HG02571 (cell line): ENCODE measurements around the gene ALDH3A1.

ENCODE experiments used
- ATAC-seq: cut with Tn5 transposase; IDR thresholded peaks from one replicate; pipeline ENCODE4 v1.9.1; 2021; ENCODE audit warnings: mild to moderate bottlenecking, moderate library complexity; ENCODE audit not compliant: unreplicated experiment

ALDH3A1 gene

DNA sequence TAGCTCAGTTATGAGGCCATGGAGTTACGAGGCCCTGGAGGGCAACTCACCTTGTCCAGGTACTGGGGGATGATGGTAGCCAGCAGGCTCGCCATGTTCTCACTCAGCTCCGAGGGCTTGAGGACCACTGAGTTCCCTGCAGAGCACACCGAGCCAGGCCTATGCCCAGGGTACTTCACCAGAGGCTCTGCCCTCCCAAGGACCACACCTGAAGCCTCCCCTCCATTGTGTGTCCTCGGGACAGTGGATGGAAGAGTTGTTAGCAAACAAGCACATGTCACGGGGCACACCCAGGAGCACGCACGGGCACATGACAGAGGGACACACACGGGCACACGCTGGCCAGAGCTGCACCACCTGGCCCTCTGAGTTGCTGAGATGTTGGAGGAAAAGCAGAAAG lies 5.6 kb downstream of the ALDH3A1 start:
- no peak for ATAC-seq

DNA sequence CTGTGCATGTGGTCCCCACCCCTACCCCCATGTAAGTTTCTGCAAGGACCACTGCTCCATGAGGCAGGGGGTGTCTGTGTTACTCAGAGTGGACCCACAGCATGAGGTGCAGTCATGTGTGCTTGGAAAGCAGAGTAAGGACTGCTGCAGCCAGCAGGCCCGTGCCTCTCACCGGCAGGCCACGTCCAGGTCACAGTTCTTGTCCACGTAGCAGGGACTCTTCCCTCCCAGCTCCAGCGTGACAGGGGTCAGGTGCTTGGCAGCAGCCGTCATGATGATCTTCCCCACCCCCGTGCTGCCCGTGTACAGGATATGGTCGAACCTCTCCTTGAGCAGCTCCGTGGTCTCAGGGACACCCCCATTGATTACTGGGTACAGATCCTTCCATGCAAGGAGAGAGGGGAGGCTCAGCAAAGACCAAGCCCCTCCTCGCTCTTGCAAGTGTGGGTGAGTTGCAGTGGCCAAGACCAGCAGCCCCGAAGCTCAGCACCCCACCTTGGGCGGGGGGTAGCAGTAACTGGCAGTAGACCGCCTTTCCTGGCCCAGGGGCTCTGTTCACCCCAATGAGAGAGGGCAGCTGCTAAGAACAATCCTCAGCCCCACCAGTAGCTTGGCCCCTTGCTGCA lies 6.2 kb downstream of the ALDH3A1 start:
- ATAC-seq, result no peak

DNA sequence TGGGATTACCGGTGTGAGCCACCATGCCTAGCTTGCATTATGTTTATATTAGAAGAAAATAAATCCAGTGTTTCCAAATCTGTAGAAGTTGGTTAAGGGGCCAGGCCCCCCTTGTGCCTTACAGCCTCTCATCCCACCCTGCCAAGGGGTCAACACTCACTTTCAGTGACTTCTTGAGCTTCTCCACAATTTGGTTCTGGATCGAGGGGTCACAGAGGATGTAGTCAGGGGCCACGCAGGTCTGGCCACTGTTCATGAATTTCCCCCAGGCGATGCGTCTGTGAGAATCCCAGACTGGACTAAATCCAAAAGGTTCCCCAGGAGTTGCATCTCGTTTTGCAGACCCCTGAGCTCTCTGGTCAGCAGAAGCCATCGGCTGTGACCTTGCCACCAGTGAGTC lies 7.2 kb downstream of the ALDH3A1 start:
- no peak for ATAC-seq

DNA sequence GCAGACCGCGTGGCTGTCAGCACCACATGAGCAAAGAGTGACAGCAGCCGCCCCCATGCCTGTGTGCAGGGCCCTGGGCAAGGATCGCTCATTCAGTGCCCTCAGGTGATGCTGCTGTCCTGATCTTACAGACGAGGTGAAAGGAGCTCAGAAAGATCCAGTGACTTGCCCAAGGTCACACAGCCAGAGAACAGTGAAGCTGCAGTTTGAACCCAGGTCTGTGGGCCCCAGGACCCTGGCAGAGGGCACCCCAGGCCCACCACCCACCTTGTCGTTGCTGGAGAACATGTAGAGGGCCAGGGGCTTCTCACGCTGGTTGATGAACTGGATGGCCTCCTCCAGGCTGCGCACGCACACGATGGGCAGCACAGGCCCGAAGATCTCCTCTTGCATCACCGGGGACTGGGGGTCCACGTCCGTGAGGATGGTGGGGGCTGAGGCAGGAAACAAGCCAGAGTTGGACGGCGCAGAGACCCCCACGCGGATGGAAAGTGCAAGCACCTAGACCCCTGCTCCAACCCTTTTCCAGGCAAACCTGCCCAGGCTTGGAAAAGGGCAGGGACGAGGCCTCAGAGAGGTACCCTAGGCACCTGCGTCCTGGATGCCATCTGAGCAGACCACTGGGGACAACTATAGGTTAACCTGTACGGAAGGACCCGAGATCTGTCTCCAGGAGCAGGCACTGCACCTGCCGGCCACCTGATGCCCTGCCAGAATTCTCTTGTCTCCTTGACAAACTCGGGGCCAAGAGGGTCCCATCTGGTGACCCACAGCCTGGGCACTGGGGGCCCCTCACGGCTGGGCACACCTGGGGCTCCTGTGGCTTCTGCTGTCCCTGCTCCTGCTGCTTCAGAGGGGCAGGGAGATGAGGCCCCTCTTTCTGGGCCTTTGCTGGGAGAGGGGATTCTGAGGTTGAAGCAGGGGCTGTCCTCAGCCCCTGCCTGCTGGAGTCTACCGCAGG lies 8.6 kb downstream of the ALDH3A1 start:
- ATAC-seq, result no peak

DNA sequence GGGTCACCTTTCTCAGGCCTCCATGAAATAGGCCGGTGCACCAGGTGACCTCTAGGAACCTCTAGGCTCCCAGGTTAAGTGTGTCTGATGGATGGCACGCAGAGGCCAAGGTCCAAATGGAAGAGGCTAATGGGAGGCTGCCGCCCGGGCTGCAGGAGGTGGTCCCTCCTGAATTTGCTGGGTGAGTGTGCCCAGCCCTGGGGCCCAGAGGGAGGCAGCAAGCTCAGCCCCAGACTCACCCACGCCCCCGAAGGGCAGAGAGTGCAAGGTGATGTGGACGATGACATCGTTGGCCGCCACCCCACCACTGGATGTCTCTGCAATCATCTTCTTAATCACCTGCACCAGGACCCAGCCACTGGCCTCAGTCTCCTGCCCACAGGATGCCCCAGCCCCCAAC lies 9.3 kb downstream of the ALDH3A1 start:
- ATAC-seq, result no peak

DNA sequence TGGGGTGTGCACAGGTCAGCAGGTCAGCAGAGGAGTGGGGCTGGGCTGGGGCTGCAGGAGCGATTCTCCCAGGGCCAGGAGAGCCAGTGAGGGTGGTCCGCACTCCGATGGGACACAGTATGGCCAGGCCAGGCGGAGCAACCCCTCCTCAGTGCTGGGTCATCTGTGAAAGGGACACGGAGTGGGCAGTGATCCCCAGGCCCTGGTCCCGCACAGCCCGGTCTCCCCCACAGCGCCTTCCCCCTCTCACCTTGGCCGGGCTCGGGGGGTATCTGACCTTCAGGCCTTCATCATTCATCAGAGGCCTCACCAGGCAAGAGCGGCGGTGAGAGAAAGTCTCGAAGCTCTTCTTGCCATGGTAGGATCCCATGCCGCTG lies 10.0 kb downstream of the ALDH3A1 start:
- ATAC-seq, result no peak

DNA sequence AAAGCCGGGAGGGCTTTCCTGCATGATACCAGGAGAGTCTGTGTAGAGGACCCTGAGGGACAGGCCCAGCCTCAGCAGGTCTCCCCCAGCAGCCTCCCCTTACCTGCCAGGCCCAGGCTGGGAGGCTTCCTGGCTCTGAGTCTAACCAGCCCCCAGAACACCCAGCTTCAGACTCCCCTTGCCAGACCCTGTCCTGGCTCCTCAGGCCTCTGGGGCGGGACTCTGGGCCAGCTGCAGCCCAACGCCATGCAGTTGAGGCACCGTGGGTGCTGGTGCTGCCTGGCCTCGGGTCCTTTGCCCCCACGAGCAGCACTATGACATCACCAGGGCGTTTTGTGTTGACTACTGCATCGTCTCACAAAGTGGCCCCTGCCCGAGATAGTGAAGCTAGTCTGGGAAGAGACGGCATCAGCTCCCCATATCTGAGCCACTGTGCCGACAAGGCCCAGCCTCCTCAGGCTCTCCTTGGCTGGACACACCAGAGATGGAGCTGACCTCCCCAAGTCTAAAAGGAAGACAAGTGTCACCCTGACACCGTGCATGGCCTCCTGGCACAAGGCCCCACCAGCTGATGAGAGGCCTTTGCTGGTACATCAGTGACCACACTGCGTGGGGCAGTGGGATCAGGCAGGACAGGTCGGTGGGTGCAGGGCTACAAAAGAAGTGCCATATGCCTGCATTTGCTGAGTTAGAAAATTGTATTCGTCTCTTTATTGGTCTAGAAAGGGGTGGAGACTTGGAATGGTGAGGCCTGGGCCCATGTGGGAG lies 10.6 kb downstream of the ALDH3A1 start:
- no peak for ATAC-seq

DNA sequence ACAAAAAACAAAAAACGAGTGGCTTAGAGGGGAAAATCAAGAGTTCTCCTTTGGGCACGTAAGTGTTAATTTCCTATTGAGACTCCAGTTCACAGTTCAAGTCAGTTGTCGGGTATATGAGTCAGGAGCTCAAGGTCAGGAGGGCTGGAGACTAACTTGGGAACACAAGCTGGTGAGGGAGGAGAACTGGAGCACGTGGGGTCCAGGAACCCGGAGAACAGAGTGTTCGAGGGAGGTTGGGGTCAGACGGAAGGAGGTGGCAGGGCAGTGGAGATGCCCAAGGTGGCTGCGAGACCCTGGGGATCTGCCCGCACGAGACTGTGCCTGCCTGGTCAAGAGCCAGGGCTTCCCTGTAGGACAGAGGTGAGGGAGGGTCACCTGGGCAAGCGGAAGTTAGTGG lies 12.0 kb downstream of the ALDH3A1 start:
- no peak for ATAC-seq

DNA sequence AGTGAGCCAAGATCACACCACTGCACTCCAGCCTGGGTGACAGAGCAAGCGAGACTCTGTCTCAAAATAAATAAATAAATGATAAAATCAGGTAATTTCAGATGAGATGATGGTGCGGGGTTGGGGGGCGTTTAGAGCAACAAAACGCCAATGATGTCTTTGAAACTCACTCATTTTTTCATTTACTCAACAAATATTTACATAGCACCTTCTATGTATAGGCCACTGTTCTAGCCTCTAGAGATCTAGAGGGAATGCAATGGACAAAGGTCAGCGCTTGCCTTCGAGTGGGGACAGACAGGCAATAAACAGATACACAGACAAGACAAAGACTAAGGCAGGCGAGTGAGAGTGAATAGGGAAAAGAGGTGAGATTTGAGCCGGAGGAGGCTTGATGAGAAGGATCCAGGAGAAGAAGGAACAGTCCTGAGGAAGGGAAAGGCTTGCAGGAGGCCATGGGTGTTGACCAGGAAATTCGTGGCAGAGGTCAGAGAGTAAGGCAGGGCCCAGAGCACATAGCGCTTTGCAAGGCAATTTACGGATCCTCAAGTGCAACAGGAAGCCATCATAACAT lies 14.1 kb downstream of the ALDH3A1 start:
- no peak for ATAC-seq

DNA sequence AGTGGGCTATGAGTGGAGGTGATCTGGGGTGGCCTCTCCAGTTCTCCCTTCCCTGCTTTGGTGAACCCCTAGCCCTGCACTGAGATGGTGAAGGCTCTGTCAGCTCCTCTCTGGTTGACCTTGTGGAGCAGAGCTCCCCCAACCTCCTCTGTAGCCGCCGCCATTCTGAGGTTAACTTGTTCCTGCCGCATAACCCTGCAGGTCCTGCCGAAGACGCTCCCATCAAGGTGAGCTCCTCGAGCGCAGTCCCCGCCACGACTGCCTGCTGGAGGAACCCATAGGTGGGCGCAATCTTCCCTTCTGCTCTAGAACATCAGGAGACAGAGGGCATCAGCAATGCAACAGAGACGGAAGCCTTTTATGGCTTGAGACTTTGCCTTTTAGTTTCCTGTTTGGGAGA lies 16.5 kb downstream of the ALDH3A1 start:
- no peak for ATAC-seq

DNA sequence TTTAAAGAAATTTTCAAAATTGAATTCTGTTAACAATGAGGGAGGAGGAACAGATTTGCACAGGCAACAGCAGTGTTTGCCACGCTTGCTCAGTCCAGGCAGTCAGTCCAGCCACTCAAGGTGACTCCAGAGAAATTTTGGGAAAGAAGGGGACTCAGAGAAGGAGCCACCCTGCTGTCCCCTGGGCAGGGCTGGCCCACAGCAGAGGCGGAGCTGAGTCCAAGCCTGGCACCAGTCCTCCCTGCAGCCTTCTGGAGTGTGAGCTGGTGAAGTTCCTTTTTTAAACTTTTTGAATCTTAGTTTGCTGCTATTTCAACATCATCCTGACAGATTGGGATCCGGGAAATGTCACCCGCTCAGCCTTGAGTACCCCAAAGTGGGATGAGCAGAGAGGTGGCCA lies 17.3 kb downstream of the ALDH3A1 start:
- ATAC-seq, result no peak

DNA sequence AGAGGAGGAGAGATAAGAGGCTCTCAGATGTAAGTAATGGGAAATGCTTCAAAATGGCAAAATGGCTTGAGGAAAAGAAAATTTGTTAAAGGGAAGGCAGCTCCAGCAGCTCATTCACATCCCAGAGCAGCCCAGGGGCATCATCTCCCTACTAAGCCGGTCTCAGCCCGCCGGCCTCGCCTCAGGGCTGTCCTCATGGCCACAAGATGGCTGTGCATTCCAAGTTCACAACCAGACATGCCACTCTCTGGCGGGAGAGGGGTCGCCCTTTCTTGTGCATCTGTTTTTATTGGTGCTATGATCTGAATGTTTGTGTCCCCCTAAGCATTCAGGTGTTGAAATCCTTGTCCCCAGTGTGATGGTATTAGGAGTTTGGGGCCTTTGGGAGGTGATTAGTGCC lies 18.2 kb downstream of the ALDH3A1 start:
- no peak for ATAC-seq

DNA sequence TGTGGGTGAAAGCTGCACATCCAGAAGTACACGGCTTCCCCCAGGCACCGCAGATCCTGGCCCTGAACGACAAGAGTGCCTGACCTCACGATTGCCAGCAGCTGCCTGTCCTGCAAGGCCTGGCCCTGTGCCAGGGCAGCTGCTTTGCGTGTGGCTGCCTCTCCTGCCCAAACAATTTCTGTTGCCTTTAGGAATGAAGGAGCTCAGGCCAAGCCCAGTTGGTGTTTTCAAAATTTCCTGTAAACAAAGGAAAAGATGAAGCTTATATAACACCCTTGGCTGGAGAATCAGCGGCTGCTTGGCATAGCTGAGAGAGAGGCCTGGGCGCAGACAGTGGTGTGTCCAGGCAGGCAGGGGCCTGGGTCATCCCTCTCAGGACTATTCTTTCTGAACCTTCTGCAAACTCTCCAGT lies 20.0 kb downstream of the ALDH3A1 start:
- ATAC-seq, result no peak

DNA sequence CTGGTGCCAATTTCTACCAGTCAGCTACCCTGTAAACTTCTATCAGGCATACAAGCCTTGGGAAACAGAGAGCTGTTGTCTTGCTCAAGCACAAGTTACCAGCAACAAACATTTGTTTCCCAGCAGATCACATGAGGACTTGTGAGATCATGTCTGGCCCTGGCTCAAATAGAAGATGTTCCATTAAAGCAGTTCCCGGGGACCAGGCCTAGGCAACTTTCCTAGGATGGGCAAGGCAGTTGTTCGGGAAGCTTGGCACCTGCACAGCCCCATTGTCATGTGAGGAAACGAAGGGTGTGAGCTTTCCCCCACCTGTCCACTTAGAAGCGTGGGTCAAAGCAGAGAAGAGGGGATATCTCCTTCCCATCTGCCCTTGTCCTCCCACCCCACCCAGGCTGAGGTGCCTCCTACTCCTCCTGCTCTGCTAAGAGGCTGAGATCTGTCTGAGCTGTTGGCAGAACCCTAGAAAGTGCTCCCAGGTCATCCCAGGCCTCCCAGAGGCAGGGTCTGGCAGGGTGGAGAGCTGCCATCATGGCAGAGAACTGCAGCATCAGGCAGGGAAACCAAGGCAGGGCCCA lies 20.5 kb downstream of the ALDH3A1 start:
- ATAC-seq, result no peak

DNA sequence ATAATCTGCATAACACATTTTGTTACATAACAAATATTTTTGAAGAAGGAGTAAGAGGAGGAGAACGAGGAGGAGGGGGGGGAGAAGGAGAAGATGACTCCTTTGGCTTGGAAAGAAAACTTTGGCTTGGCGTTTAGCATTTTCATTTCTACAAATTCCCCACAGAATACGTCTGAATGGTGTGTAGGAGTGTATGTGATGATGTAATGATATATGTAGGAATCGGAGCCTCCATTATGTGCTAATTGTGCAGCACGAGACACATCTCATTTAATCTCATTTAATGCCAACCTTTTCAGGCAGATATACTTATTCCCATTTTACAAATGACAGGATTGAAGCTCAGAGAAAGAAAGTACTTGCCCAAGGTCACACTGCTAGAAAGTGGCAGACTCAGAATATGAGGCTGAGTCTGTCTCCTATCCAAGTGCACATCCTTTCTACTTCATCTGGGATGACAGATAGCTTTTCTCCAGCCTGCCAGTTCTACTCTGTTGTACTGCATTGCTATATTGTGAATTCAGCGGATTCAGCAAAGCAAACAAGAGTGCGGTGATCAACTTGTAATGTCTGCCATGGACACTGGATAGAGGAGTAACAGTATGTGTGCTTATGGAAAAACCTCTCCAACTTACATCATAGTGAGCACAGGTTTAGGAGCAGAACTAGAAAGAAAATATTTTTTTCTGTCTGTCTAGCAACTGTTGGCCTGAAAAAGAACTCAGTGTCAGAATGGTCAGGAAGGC lies 21.3 kb downstream of the ALDH3A1 start:
- ATAC-seq, result no peak

DNA sequence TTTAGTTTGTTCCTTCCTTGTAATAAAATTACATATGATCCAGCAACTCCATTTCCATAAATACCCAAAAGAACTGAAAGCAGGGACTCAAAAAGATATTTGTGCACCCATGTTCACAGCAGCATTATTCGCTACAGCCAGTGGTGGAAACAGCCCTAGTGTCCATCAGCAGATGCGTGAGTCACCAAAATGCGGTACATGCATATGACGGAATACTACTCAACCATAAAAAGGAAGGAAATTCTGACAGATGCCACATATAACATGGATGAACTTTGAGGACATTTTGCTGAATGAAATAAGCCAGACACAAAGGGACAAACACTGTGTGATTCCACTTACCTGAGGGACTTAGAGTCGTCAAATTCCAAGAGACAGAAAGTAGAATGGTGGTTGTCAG lies 22.6 kb downstream of the ALDH3A1 start:
- no peak for ATAC-seq

DNA sequence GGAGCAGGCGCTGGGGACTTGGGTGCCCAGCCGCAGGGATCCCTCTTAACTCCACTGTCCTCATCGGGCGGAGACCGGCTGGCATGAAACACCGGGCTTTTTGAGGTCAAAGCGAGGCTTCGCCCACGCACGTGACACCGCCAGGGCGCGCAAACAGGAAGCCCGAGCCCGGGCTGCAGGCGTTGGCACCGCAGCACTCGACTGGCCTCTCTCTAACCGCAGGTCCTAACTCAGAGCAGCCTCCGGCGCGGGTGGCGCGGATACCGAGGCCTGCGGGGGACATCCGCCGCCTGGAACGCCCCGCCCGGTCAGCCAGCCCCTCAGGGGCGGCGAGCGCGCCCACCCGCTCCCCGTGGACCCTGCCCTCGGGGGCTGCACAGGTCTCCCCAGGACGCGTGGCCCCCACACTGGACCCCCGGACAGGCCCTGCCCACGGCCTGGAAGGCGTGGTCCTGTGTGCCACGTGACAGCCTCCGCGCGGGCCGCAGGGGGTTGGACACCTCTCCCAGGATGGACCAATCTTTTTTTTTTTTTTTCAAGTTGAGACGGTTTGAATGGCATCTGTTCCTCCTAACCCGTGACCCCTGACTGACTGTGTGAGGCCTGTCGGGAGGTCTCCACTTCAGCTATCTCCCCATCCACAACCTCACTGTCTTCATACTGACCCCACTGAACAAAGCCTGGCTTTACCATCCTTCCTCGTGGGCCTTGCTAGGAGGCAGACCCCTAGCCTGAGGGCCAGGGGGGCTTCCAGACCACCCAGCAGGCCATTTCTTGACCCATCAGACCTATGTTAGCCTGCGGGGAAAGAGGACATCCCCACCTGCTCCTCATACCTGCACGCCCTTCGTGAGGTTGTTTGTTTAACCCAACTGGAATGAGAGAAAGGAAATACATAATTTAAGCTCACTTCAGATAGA lies 23.3 kb downstream of the ALDH3A1 start:
- ATAC-seq, result no peak

DNA sequence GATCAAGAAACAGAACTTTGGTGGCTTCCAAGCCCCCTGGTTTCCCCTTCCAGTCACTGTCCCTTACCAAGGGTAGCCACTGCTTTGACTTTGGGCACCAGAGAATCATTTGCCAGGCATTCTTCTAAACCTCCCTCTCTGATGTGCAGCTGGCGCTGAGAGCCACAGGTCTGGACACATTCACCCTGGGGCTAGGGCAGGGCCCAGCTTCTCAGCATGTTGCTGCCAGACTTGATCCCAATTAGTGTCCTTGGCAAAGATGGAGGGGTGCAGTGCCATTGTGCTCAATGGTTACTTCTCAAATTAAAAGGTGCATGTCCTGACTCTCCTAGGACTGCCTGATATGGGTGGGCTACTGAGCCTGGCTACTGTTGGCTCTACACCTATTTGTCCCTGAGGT lies 24.1 kb downstream of the ALDH3A1 start:
- no peak for ATAC-seq
